Measurements from ENCODE around the gene NADK.

NADK gene, protein sequence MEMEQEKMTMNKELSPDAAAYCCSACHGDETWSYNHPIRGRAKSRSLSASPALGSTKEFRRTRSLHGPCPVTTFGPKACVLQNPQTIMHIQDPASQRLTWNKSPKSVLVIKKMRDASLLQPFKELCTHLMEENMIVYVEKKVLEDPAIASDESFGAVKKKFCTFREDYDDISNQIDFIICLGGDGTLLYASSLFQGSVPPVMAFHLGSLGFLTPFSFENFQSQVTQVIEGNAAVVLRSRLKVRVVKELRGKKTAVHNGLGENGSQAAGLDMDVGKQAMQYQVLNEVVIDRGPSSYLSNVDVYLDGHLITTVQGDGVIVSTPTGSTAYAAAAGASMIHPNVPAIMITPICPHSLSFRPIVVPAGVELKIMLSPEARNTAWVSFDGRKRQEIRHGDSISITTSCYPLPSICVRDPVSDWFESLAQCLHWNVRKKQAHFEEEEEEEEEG

DNA sequence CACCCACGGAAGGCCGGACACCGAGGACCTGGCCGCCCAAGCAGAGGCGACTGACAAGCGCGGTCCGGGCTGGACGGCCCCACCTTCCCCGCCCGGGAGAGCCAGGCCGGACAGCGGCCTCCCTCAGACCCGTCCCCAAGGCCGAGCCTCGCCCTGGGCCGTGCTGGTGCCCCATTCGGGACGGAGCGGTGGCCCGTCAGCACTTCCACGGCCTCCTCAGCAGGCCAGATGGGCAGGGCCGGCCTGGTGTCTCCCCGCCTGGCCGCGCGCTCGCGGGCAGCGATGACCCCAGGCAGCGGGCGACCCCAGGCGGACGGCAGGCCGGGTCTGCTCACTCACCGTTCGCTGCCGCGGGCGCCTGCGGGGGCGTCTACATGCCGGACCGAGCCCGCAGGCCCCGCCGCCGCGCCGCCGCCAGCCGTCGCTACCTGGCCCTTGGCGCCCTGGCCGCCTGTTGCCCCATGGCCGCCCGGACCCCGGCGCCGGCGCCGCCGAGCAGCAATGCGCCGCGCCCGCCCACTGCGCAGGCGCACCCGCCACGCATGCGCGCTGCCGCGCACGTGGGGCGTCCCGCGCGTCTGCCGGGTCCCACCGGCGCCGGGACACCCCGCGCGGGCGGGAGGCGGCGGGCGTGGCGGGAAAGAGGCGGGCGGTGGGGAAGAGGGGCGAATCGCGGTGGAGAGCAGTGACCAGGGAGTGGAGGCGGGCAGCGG, at the start of gene NADK:
Gene NADK (minus strand): TSS at position 521 of the 713 bp plus-strand sequence. CDS start 13,064 bp downstream, outside the sequence.
- DNase-seq (ENCODE audit: low spot score), result peak; percentile 93

DNA sequence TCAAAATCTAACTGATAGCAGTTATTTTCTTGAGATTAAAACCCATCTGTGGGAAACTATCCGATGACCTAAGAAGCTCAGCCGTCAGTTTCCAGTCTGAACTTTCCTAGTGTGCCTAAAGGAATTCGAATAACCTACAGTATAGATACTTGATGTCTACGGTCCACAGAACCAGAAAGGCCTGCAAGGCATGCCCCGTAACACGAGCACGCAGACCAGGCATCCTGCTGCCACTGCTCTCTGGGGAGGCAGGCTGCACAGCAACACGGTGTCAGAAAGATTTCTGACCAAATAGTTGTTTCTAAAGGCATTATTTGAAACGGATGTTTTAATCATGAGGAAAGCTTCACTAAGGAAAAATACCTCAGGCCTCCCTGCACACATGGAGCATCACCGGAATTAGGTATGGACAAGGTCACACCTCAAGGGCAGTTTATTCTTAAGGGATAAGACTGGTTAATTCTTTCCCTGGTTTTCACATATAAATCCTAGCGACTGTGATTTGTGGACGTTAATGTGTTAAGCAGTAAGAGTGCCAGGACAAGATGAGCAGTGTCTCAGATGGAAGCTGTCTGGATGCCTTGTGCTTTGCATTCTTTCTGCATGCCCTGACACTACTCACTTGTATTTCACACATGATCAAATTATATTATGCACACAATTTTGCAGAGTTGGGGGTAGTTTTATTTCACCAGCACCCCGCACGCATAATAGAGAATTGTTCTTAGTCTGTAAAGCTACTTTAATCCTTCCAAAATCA, 49.0 kb upstream of the NADK start:
- DNase-seq (ENCODE audit: low spot score), result peak; percentile 46

GRCh38 chr1:1826356-1827088, 48.3 kb upstream of the NADK start:
- peak; percentile 26 for DNase-seq (ENCODE audit: low spot score)

- no peak for DNase-seq (ENCODE audit: low spot score)
Observed at GRCh38 chr1:1825217-1825616, 46.9 kb upstream of the NADK start.

DNA sequence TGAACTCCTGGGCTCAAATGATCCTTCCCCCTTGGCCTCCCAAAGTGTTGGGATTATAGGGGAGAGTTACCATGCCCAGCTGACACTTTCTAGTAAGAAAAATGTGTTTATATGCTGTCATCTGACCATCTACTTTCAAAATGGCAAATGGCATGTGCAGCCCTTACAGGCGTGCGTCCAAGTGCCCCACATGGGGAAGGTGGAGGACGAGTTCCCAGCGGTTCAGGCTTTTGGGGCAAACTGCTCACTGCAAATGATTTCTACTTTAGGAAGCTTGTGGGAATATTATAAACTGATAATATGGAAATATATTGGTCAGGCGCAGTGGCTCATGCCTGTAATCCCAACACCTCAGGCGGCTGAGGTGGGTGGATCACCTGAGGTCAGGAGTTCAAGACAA, 41.5 kb upstream of the NADK start:
- DNase-seq (ENCODE audit: low spot score), result no peak

DNA sequence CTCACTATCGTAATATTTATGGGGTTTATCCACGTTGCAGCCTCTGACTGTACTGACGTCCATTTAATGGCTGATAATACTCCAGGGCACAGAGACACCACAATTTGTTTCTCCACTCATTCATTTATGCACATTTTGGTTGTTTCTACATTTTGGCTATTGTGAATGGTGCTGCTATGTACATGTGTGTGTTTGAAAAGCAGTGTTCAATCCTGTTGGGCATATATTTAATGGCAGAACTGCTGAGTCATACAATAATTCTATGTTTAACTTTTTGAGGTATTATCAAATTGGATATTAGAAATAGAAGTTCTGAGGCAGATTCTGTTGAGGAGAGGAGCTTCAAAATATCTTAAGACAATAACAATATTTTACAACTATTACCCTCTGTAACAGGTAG, 39.0 kb upstream of the NADK start:
- DNase-seq (ENCODE audit: low spot score), result no peak

DNA sequence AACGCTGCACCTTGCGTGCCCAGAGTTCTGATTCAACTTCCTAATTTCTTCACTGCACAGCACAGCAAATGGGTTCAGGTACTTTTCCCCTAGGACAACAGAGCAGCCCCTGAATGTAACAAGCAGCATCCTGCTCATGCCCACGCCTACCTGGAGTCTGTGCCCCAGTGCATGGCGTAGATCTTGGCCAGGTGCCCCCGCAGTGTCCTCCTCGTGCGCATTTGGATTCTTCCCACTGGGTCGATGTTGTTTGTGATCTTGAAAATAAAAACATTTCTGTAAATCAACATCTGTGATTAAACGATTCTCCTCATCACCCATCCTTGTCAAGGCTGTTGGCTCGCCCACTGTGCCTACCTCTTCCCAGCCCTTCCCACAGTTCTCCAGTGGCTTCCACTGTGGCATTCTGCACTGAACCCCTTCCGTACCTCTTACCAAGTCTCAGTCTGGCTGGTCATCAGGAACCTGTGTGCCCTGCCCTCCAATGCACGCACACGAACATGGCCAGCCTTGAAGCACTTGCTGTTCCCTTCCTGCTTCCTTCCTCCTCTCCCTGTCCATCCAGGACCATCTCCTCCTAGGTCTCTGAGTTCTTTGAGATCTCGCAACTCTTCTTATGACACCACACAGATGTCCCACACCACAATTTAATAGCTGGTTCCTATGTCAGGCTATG, 37.5 kb upstream of the NADK start:
- no peak for DNase-seq (ENCODE audit: low spot score)

- no peak for DNase-seq (ENCODE audit: low spot score)
Observed at GRCh38 chr1:1809489-1809888, 31.2 kb upstream of the NADK start.

- no peak for DNase-seq (ENCODE audit: low spot score)
Observed at GRCh38 chr1:1808206-1808605, 29.9 kb upstream of the NADK start.

DNA sequence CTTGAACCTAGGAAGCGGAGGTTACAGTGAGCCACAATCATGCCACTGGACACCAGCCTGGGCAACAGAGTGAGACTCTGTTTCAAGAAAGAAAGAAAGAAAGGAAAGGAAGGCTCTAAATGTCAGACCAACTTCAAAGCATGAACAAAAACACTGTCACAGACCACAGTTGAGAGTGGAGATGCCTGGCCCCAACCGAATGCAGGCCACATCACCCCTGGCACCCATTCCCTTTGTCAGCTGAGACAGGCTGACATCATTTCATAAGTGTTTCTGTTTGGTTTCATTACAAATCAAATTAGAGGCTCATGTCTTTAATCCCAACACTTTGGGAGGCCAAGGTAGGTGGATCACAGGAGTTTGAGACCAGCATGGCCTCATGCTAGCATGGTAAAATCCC, 28.6 kb upstream of the NADK start:
- peak; percentile 42 for DNase-seq (ENCODE audit: low spot score)

DNA sequence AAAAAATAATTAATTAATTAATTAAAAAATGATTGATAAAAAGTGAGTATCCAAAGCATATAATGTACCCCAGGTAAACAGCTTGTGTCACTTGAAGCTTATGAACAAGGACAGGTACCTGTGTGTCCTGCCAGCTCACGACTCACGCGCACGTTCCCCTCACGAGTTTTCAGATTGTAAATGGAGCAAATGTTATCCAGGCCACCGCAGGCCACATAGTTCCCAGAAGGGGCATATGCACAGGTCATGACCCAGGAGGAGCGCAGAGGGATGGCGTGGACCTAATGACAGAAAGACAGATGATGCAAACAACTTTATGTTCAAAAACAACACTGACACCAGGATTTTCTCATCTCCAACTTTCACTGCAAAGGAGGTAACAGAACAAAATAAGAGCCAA, 26.0 kb upstream of the NADK start:
- no peak for DNase-seq (ENCODE audit: low spot score)

DNA sequence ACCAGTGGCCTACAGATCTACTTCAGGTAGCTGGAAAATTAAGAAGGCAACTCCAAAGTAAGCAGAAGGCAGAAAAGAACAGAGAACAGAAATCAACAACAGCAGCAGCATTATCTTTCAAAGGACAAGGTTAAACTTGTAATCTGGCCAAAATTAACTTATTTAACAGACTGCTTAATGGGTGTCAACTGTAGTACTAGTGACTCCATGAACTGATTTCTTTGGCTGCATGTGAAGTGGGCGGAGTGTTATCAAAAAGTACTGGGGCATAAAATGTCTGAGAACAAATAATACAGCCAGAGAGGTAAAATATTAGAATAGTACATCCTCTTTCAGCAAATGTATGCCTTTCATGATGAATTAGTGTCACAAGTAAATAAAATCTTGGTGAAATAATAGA, 24.6 kb upstream of the NADK start:
- DNase-seq (ENCODE audit: low spot score), result no peak

DNA sequence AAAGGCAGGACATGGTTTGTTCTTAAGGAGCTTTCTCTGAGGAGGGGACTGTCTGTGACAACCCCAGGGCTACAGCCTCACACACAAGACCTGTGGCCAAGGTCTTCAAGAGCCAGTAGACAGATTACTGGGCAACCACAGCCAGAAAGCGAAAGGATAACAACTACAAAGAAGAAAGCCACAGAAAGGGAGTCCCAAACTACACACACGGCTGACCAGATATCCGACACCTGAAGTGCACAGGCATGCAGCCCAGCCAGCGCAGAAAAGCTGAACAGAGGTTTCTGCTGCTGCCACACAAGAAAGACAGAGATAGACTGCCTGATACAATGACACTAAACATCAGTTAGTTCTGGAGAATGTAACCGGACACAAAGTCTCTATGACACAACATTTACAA, 21.4 kb upstream of the NADK start:
- DNase-seq (ENCODE audit: low spot score), result no peak

DNA sequence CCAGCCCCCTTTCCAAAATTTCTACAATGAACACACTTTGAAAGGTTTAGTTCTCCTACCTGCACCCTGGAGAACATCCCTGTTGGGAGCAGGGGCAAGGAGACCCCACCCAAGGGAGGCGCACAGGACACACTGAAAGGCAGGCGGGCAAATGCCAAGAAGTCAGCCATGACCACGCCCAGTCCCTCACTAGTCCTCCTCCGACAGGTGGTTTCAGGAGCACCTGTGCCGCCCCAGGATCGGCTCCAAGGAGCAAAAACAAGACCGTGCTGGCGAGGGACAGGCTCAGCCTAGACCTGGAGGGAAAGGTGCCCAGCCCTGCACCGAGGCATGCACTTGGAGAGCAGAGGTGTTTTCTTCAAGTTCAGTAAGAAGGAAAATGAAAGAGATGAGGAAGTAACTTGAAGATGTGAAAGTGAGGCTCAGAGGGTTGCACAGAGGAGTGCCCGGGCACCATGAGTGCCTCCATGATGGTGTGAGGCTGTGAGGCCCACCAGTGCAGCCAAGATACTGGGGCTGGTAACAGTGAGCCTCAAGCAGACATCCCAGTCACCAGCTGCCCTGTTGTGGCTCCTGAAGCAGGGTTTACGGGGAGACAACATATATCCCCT, 19.6 kb upstream of the NADK start:
- no peak for DNase-seq (ENCODE audit: low spot score)

DNA sequence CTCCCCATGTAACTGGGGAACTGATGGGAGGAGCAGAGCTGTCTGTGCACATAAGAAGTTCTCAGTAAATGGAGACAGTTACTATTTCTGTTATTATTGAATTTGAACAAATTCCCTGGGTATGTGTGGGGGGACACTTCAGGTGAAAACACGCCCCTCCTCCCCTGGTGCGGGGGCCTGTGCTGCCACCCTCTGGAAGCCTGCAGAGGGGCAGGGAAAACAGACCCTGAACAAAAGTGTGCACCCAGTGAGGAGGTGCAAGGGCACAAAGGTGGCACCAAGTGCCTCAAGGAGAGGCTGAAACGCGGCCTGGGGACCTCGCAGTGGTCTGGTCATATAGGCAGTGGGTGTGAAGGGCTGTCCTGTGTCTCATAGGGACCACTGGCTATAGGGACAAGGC, 18.2 kb upstream of the NADK start:
- no peak for DNase-seq (ENCODE audit: low spot score)

GRCh38 chr1:1794999-1795398, 16.7 kb upstream of the NADK start:
- no peak for DNase-seq (ENCODE audit: low spot score)

GRCh38 chr1:1793481-1794244, 15.4 kb upstream of the NADK start:
- DNase-seq (ENCODE audit: low spot score), result no peak

GRCh38 chr1:1788646-1789431, 10.6 kb upstream of the NADK start:
- DNase-seq (ENCODE audit: low spot score), result peak; percentile 20

DNA sequence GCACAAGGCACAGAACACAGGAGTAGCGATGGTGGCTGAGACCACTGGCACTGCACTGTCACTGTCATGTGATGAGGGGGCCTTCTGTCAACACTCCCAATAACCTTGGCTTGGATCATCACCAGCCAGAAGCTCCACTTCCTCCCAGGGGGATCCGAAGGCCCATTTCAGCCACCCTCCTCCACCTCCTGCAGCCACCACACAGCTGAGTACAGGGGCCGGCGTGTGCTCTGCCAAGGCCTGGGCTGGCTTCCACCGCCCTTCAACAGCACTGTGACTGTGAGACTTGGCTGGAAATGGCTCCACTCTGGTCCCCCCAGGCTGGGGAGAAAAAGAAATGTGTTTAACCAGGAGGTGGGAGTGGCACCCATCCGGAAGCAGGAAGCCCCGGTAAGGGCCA, 9.9 kb upstream of the NADK start:
- DNase-seq (ENCODE audit: low spot score), result no peak

Data from AG08395 (cell line).